ENCODE data around the gene NR4A2.
A peak's percentile ranks its signal among the peaks of the same experiment; 100 is the strongest.

The NR4A2 gene

DNA sequence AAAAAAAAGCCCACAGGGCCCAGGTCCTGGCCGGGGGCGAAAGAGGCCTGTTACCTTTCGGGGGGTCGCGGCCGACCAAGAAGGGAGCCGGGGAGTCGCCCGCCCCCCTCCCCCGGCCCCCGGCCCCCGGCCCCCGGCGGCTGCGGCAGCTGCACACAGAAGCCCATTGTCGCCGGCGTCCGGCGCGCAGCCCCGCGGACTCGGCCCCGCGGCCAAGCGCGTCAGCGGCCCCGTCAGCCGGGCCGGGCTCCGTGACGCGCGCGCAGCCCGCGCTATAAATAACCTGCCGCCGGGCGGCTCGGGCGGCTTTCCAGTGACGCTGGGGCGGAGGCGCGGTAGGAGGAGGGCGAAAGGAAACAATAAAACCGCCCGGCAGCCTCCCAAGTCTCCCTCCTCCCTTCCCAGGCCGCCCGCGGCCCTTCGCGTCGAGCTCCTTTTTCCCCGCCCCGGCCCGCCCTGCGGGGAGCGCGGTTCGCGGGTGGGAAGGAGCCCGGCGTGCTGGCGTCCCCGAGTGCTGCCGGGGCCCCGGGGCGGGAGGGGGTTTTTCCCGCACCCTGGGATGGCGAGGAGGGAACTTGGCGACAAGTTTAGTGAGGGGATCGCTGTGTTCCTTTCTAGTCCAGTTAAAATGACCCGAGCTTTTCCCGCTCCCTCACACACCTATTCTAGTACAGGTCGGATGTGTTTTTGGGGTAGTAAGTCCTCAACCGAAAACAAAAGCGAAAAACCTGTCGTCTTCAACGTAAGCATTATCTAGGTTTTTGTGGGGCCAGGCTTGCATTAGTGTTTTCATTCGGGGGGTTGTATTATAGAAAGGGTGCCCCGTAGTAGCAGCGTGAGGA lies 10.0 kb upstream of the NR4A2 start:
- in situ Hi-C loops (cut with HindIII; ENCODE audit: low pct_ligation_motif_present, low pct_unique_long_range_greater_than_20kb, low sequenced_read_pairs): loop anchor here (25.0 kb wide), 1 partner anchor 245 kb away; no protein-coding TSS in a partner anchor
- peak; percentile 96 for DNase-seq

DNA sequence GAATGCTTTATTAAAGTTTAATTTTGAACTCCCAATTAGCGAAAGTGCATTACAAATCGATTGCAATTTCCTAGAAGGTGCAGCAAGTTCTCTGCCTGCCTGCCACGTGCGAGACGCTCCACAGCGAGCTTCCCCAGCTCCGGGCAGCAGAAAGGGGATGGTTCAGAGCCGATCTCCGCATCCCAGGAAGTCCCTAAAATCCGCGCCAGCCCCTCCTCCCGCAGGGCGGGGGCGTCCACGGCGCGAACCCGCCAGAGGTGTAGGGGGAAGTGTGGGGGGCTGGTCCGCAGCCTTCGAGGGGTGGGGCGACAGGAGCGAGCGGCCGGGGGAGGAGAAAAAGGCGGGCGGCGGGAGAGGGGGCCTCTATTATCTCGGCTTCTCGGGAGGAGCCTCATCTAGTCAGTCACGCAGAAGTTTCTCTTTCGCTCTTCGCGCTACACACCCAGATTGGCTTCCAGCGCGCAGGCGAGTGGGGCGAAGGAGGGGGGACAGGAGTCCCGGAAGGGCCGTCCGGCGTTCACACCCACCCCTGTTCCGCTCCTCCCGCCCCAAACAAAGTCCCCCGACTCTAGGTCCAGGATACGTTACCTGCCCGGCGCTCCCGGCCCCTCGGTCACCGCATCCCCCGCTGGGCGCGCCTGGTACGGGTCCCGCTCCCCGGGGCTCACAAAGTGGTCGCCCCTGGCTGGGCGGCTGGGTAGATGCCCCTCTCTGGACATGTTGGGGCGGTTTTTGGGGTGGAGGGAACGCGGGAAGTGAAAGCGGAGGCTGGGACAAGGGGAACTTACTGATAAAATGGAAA lies 9.1 kb upstream of the NR4A2 start:
- in situ Hi-C loops (cut with HindIII; ENCODE audit: low pct_ligation_motif_present, low pct_unique_long_range_greater_than_20kb, low sequenced_read_pairs): loop anchor here (25.0 kb wide), 1 partner anchor 246 kb away; no protein-coding TSS in a partner anchor
- DNase-seq: peak; percentile 98

DNA sequence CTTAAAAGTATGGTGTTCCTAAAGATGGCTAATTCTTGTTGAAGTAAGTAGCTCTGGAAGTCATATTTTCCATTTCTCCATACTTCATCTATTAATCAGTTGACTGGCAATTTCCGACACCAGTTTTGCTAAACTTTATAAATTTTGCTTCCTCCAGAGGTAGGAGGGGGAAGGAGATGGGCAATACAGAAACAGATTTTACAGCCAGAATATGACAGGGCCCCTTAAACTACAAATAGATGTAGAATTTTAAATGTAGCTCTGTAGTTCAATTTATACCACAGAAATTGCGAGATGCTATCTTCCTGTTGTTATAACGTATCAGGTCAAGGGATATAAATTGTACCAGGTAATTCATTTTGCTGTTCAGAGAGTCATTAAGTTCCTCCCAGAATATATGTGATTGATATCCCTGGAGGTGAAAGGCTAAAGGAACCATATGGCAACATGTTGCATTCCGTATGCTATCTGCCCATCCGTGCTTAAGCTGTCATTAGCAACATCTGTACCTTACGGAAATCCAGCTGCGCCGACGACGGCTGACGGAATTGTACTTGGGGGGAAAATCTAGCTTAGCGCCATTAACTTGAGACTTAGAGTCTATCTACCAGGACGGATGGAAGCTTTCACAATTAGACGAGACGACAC lies 8.4 kb upstream of the NR4A2 start:
- in situ Hi-C loops (cut with HindIII; ENCODE audit: low pct_ligation_motif_present, low pct_unique_long_range_greater_than_20kb, low sequenced_read_pairs): loop anchor here (25.0 kb wide), 1 partner anchor 246 kb away; no protein-coding TSS in a partner anchor
- DNase-seq: peak; percentile 39

DNA sequence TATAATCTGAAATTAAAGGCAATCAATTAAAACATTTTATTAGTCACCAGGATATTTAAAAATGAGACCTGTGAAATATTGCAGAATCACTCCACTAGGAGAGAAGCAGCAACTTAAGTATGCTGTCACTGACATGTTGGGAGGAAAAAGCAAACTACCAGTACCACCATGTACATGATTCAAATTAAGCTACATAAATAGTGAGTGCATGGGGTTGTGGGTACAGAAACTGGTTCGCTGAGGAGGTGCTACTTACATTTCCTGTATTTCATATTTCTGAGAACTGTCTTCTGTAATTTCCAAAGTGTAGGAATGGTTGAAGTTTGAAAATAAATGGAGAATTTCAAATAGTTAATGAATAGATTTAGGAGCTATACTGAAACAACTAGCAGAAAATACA lies 7.9 kb upstream of the NR4A2 start:
- in situ Hi-C loops (cut with HindIII; ENCODE audit: low pct_ligation_motif_present, low pct_unique_long_range_greater_than_20kb, low sequenced_read_pairs): loop anchor here (25.0 kb wide), 1 partner anchor 247 kb away; no protein-coding TSS in a partner anchor
- DNase-seq: no peak

DNA sequence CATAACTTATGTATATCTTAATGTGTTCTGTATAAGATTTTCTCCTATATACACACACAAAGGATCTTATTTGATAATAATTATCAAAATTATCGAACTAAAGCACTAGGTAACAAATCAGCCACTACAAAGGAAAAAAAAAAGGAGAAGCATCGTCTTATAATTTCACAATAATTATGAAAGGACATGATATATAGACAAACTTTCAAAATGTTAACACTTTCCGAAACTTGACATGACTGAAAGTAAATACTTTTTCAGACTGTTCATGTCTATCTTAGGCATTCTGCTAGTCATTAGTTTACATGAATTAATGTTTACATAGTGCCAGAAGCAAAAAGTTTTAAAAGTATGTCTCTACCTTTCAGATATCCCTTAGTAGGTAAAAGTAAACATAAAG lies 7.3 kb upstream of the NR4A2 start:
- DNase-seq: no peak
- in situ Hi-C loops (cut with HindIII; ENCODE audit: low pct_ligation_motif_present, low pct_unique_long_range_greater_than_20kb, low sequenced_read_pairs): loop anchor here (25.0 kb wide), 1 partner anchor 247 kb away; no protein-coding TSS in a partner anchor

DNA sequence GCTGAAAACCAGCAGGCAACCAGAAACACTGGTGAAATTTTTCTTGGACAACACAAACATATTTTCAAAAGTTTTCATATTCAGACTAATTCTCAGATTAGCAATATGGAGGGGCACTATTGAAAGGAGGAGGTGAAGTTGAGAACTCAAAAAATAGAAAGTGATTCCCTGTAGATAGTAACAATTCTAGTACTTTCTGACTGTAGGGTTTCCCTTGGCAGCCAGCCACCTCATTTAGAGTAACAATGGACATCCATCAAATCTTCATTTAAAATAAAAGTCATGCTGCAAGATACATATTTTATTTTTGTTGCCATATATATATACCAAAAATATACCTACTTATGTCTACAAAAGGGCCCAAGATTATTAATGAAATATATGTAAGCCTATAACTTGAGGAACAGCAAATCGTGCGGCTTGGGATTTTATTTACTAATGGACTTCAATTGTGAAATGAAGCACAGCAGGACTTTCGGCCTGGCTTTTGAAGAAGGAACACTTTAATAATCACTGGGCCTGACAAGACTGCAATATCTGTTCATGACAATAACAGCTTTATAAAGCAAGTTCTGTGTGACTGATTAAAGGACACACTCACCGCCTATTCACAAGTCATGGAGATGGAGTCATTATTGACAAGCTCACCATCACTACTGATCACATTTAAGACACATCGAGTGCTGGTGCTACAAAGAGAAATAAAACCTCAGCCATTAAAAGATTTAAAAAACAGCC lies 6.8 kb upstream of the NR4A2 start:
- in situ Hi-C loops (cut with HindIII; ENCODE audit: low pct_ligation_motif_present, low pct_unique_long_range_greater_than_20kb, low sequenced_read_pairs): loop anchor here (25.0 kb wide), 1 partner anchor 248 kb away; no protein-coding TSS in a partner anchor
- no peak for DNase-seq

DNA sequence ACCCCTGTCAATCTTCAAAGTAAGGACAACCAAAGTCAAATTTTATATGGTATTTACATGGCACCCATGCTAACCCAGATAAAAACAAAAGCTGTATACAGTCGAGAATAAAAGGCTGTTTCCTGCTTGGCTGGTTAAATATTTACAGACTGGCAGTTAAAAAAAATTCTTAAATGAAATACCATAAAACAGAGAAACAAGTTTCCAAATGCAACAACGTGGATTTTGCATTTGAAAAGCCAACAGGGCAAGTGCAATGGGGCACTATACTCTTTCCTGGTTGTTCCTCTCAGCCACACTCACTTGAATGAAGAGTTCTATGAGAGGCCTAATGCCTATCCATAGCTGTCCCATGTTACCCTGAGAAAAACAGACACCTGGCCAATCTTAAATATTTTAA lies 6.1 kb upstream of the NR4A2 start:
- in situ Hi-C loops (cut with HindIII; ENCODE audit: low pct_ligation_motif_present, low pct_unique_long_range_greater_than_20kb, low sequenced_read_pairs): loop anchor here (25.0 kb wide), 1 partner anchor 249 kb away; no protein-coding TSS in a partner anchor
- DNase-seq: peak; percentile 45

DNA sequence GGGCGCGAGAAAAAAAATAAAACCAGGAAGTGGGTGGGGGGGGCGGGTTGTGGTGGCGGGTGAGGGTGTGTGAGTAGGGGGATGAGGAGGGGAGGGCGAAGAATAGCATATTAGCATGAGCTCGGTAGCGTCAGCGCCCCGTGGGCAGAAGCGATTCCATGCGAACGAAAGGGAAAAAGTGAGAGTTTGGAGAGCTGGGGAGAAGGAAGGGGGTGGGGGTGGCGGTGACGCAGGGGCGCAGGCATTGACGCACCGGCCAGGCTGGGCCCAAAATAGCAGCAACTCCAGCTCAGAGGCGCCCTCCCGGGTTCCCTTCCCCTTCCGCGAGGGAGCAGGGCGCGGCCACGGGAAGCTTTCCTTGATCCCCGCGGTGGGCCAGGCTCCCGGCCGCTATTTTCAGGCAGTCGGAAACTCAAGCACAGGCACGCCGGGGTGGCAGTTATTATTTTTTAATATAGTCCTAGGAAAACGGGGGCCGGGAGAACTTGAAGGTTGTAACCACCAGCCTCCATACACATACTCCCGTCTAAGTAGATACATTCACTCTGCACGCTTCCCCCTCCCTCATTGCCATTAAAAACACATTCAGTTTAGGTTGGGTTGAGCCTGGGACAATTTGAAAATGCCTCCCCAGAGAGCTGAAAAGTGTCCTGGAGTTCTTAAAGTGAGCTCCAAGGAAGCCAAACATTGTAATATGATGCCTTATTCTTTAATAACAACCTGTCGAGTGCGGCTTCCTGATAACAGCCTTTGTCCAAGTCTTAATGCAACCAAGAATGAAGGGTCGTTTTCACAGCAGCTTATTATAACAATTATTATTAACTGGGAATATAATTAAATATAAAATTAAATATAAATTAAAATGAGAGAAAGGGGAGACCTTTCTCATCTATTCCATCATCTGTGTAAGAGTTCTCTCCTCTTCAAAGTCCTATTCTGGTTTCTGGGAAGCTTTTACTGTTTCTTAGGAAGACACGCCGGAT lies 2.3 kb upstream of the NR4A2 start:
- in situ Hi-C loops (cut with HindIII; ENCODE audit: low pct_ligation_motif_present, low pct_unique_long_range_greater_than_20kb, low sequenced_read_pairs): loop anchor here (25.0 kb wide), 1 partner anchor 253 kb away; no protein-coding TSS in a partner anchor
- DNase-seq: peak; percentile 91

DNA sequence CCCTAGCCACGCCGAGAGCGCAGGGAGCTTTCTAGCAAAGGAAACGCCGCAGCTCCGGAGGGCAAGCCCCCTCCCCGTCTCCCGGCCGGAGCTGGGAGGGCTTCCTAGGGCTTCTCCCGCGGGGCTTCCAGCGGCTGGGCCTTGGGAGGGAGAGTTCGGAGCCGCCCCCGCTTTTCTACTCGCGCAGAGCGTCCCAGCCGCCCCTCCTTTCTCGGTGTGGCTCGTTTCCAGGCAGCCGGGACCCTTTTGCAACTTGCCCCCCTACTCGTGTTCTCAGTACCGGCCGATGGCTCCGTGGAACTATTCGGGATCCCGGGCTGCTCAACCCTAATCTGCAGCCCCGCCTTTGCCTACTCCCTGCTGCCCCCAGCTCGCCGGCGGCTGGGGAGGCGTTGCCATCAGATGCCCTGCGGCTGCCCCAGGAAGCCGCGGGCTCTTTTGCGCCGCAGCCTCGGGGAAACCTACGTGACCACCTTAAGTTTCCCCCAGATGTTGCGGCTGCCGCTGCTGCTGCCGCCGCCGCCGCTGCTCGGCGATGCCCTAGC lies 1.5 kb upstream of the NR4A2 start:
- in situ Hi-C loops (cut with HindIII; ENCODE audit: low pct_ligation_motif_present, low pct_unique_long_range_greater_than_20kb, low sequenced_read_pairs): loop anchor here (25.0 kb wide), 1 partner anchor 253 kb away; no protein-coding TSS in a partner anchor
- DNase-seq: peak; percentile 71

DNA sequence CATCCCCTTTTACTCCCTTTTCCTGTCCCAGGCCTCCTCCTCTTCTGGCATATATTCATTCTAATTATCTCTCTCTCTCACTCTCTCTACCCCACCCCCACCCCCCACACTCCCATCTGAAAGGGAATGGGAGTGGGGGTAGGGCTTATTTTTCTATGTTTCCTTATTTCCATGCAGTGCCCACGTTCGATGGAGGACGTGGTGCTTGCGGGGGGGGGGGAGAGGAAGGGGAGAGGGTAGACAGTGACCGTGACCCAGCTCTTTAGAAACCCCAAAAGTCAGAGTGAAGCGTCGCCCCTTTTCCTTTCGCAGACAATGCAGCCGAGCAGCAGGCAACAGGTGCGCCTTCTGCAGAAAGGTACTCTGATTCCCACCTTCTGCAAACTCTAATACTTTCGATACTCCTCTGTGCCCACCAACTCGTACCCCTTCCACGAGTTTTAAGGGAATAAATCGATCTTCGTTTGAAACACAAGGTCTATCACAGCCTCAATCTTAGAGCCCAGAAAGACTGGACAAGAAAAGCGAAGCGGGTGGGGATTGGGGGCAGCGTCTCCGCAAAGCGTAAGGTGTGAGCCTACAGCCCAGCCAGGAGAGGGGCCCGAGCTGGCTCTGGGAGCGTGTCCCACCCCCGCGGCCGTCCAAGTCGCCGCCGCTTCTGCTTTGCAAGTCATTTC lies 891 bp upstream of the NR4A2 start:
- peak; percentile 45 for DNase-seq
- in situ Hi-C loops (cut with HindIII; ENCODE audit: low pct_ligation_motif_present, low pct_unique_long_range_greater_than_20kb, low sequenced_read_pairs): loop anchor here (25.0 kb wide), 1 partner anchor 254 kb away; no protein-coding TSS in a partner anchor

DNA sequence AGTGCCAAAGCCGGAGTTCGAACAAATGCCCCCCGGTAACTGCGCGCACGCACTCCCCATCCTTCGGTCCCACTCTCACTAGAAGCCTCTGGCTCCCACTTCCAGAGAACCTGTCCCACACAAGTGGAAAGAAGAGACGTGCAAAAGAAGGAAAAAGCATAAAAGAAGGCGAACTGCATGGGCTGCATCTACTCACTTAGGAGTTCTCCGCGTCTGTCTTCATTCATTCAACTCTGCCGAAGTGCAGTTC lies 312 bp downstream of the NR4A2 start:
- DNase-seq: no peak
- in situ Hi-C loops (cut with HindIII; ENCODE audit: low pct_ligation_motif_present, low pct_unique_long_range_greater_than_20kb, low sequenced_read_pairs): loop anchor here (25.0 kb wide), 1 partner anchor 255 kb away; no protein-coding TSS in a partner anchor

DNA sequence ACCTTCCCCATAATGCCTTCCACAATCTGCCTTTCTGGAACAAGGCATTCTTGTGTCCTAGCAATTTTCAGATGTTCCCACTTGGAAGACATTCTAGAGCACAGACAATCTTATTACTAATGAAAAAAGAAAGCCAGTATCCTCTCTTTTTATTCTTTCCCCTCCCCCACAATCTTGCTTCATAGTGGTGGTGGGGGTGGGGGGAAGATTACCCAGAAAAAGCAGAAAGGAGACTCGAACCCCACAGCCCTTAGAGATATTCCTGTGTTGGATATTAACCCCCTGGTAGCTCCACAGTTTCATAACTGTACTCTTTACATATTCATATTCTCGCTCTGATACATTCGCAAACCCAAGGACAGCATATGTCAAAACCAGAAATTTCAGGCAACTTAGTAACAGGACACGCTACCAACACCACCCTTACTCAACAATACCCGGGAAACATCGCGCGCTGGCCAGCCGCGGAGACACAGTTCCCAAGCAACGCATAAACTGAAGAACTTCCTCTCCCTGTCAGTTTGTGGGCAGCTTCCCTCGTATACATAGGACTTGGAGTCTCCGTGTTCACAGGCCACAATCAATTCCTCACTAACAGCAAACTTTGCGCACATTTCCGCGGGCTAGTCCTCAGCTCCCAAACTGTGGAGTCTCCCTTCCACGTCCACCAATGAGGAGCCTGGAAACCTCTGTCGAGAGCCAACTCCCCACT lies 793 bp downstream of the NR4A2 start:
- in situ Hi-C loops (cut with HindIII; ENCODE audit: low pct_ligation_motif_present, low pct_unique_long_range_greater_than_20kb, low sequenced_read_pairs): loop anchor here (25.0 kb wide), 1 partner anchor 256 kb away; no protein-coding TSS in a partner anchor
- DNase-seq: peak; percentile 65

DNA sequence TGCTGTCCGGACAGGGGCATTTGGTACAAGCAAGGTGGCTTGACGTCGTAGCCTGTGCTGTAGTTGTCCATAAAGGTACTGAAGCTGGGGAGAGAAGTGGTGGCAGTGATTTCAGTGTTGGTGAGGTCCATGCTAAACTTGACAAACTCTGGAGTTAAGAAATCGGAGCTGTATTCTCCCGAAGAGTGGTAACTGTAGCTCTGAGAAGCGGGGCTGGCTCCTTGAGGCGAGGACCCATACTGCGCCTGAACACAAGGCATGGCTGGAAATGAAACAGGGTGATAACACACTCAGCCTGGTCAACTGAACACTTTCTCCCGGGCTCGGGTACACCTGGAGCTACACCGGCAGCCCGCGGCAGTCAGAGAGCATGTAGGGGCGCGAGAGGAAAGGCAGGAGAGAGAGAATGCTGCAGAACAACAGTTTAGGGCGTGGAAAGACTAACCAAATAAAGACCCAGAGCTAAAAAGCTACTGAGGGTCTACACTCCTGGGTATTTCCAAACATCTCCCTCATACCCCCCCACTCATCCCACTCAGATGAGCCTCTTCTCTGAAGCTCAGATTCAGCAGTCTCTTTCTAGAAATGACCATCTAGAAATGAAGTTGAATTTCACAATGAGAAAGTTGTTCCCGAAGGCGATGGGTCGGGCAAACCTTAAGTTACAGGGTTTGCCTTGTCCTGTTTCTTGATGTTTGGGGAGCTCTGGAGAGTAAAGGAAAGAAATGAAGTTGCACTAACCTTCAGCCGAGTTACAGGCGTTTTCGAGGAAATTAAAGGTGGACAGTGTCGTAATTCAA lies 2.4 kb downstream of the NR4A2 start:
- DNase-seq: no peak
- in situ Hi-C loops (cut with HindIII; ENCODE audit: low pct_ligation_motif_present, low pct_unique_long_range_greater_than_20kb, low sequenced_read_pairs): loop anchor here (25.0 kb wide), 1 partner anchor 257 kb away; no protein-coding TSS in a partner anchor

DNA sequence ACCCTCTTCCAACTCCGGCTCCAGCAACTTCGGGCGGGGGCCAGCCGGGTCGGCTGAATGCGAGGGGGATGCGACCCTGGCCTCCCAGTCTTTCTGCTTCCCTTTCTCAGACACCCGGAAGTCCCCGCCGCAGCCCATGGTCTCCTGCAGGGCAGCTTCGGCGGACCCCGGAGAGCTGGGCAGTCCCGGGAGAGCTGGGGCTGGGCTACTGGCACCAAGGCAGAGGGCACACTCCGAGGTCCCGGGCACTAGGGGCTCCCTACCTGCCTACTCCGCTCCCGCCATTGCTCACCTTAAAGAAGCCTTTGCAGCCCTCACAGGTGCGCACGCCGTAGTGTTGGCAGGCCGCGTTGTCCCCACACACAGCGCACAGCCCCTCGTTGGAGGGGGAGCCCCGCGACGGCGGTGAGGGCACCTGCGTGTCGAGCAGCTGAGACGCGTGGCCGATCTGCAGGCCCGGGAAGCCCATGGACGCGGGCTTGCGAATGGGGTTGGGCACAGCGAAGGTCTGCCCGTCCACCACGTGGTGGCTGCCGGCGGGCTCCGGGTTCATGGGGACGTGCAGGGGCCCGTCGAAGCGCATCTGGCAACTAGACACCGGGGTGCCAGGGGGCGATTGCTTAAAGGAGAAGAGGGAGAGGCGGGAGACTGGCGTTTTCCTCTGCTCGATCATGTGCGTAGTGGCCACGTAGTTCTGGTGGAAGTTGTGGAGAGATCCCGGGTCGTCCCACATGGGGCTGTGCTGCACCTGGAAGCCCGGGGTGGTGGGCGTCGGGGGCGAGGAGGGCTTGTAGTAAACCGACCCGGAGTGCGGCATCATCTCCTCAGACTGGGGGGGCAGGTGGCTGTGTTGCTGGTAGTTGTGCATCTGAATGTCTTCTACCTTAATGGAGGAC lies 3.2 kb downstream of the NR4A2 start:
- DNase-seq: no peak
- in situ Hi-C loops (cut with HindIII; ENCODE audit: low pct_ligation_motif_present, low pct_unique_long_range_greater_than_20kb, low sequenced_read_pairs): loop anchor here (25.0 kb wide), 1 partner anchor 258 kb away; no protein-coding TSS in a partner anchor

Measured in ACHN (cell line).